ENCODE data around the gene SOX1.

GRCh38 chr13:112027250-112027649, 39.7 kb upstream of the SOX1 start:
- TF ChIP-seq CTCF (IDR thresholded peaks at IDR 0.05; ENCODE audit: low read length) (no peak), EZH2 (optimal IDR thresholded peaks at IDR 0.05; ENCODE audit: low read depth, low read length) (no peak), EZH2phosphoT487 (IDR thresholded peaks at IDR 0.05; ENCODE audit: low read length) (no peak)
